H1 (cell line): ENCODE results near the gene DSCAM.

Source experiments
- CHD2 ChIP-seq: IDR thresholded peaks from 2 replicates; pipeline ENCODE4 v1.6.1; 2012; ENCODE audit warnings: low read length, improper control_type of control experiment
- CTCF ChIP-seq, 3 experiments: IDR thresholded peaks; 1 replicate in 2 of 3; 2 replicates in 1 of 3; pipeline versions ENCODE4 v1.5.1 to v1.6.1; 2011; ENCODE audit warnings: low read length in 3 of 3, mild to moderate bottlenecking in 3 of 3, inconsistent platforms in 2 of 3, low read depth in 1 of 3, moderate library complexity in 1 of 3; ENCODE audit not compliant: insufficient read depth in 1 of 3; ENCODE audit errors: control extremely low read depth in 1 of 3
- GABPA ChIP-seq: IDR thresholded peaks from 2 replicates; pipeline ENCODE4 v1.6.1; 2011; ENCODE audit warnings: mild to moderate bottlenecking, low read length, moderate library complexity, borderline replicate concordance; ENCODE audit not compliant: insufficient read depth
- NRF1 ChIP-seq: IDR thresholded peaks from 2 replicates; pipeline ENCODE4 v1.6.1; 2011; ENCODE audit warnings: mild to moderate bottlenecking, low read depth, low read length, improper control_type of control experiment
- SP1 ChIP-seq: IDR thresholded peaks from 2 replicates; pipeline ENCODE4 v1.6.1; 2011; ENCODE audit warnings: low read depth, low read length
- TAF1 ChIP-seq: IDR thresholded peaks from 2 replicates; pipeline ENCODE4 v1.6.1; 2011; ENCODE audit warnings: mild to moderate bottlenecking, low read depth, low read length

- TF ChIP-seq GABPA (no peak), CHD2 (no peak), CTCF (IDR thresholded peaks at IDR 0.05; ENCODE audit: control extremely low read depth in 1 of 3, insufficient read depth in 1 of 3, low read depth in 1 of 3, low read length in 3 of 3) (no peak), SP1 (no peak), NRF1 (no peak), TAF1 (no peak)
These were observed 290.5 kb downstream of the DSCAM start for GRCh38 chr21:40556442-40556968.
